ENCODE measurements around the gene ATXN2.

DNA sequence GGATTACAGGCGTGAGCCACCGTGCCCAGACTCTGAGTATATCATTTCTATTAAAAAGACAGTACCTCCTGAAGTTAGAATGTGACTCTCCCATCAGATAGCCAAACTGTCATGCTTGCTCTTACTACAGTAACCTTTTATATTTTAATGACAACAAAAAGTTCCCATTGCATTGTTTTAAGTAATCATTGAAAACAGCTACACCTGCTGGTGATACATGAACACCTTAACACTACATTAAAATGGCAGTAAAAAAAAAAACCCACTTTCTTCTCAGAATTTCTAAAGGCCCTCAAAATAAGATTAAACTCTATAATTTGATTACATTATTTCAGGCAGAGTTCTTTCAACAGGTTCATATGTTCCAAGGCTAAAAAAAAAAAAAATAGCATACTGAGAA lies 116.7 kb downstream of the ATXN2 start:
- TF ChIP-seq POLR2AphosphoS5 (IDR thresholded peaks at IDR 0.05), result no peak
- TF ChIP-seq, protein P1, sequence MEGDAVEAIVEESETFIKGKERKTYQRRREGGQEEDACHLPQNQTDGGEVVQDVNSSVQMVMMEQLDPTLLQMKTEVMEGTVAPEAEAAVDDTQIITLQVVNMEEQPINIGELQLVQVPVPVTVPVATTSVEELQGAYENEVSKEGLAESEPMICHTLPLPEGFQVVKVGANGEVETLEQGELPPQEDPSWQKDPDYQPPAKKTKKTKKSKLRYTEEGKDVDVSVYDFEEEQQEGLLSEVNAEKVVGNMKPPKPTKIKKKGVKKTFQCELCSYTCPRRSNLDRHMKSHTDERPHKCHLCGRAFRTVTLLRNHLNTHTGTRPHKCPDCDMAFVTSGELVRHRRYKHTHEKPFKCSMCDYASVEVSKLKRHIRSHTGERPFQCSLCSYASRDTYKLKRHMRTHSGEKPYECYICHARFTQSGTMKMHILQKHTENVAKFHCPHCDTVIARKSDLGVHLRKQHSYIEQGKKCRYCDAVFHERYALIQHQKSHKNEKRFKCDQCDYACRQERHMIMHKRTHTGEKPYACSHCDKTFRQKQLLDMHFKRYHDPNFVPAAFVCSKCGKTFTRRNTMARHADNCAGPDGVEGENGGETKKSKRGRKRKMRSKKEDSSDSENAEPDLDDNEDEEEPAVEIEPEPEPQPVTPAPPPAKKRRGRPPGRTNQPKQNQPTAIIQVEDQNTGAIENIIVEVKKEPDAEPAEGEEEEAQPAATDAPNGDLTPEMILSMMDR (IDR thresholded peaks at IDR 0.05), result peak in 1 of 3 donors; percentile 12
- no peak for TF ChIP-seq POLR2A (IDR thresholded peaks at IDR 0.05)

Measured in breast epithelium (tissue), 3 donors.